GM21360 (cell line): ENCODE results near the gene LRRC14B.
"Not testable (repeated sequence)": the region's sequence is repeated elsewhere in the genome, so short reads cannot be mapped to it uniquely, and the experiment has no call there.

Experiments used
- ATAC-seq: cut with Tn5 transposase; IDR thresholded peaks from one replicate; pipeline ENCODE4 v1.9.1; 2021; ENCODE audit warnings: mild to moderate bottlenecking, moderate library complexity; ENCODE audit not compliant: unreplicated experiment

LRRC14B gene

DNA sequence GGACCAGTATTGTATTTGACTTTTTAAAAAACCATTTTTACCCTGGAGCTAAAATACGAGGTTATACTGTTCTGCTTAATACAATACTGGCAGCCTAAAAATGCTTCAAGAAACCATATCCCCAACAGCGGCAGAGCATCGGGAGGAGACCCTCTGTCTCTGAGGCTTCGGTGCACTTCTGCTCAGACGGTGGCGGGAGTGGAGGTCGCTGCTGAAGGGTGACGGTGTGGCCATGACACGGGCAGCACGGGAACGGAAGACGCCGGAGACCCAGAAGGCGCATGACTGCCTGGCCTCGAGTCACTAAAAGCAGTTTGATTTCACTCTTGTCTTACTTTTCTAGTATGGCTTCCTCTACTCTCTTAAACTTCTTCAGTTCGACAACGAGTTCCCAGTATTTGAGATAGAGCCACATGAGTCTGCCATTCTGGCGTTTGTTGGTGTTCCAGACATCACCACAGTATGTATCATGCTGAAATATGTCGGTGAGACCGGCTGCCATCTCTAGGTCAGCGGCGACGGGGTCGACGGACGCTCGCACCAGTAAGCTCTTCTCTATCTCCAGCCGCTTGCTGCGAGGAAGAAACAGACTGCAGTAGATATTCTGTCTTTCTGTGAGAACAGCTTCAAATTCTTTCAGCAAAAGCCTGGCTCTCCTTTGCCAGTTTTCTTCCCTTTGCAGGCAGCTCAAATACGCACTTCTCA, 13.8 kb downstream of the LRRC14B start:
- ATAC-seq: no peak

- no peak for ATAC-seq
These were observed 15.1 kb downstream of the LRRC14B start for GRCh38 chr5:206406-206805.

DNA sequence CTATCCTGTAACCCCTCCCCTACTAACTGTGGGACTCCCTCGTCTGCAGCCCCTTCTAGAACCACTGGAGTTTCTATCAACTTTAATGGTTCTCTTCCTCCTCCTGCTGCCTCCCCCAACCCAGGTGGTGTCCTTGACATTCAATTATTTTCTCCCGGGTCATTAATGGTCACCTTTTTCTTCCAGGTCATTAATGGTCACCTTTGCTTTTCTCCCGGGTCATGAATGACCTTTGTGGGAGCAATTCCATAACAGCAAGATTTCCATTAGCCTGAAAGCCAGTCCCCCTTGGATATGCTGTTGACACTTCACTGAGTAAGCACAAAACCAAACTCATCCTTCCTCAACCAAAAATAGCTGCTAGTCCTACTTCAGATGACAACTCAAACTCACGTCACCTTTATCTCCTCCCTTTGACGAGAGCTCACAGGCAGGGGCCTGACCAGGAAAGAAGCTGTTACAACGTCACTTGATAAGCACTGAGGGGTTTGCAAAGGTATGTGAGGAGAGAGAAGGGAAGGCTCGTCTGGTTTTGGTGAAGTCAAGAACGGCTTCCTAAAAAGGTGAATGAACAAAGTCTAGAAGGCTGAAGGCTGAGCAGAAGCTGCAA, 15.7 kb downstream of the LRRC14B start:
- ATAC-seq: no peak

DNA sequence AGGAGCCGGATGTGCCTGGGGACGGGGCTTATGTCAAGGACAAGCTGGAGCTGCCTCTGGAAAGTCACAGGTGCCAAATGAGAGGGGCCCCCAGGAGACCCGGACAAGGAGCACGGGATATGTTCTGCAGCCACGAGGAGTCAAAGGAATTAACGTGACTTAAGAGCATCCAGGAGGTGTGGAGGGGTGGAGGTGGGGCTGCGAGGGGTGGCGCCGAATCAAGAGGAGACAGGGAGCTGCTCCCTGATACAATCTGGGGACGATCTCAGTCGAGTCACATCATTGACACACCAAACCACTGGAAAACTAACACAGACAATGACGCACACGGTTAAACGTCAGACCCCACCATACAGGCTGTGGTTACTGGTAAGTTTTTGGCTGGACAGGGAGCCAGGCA, 16.3 kb downstream of the LRRC14B start:
- ATAC-seq: no peak

- no peak for ATAC-seq
These were observed 17.3 kb downstream of the LRRC14B start for GRCh38 chr5:208449-209114.

GRCh38 chr5:213803-214395, 22.6 kb downstream of the LRRC14B start:
- no peak for ATAC-seq

- ATAC-seq: not testable (repeated sequence)
These were observed 24.0 kb downstream of the LRRC14B start for GRCh38 chr5:215256-215655.

GRCh38 chr5:216076-216475, 24.8 kb downstream of the LRRC14B start:
- ATAC-seq: not testable (repeated sequence)

- ATAC-seq: peak; percentile 69
These were observed 26.5 kb downstream of the LRRC14B start, which contains the start of the genes CCDC127 and SDHA for GRCh38 chr5:217494-218456. Gene CCDC127, minus strand, starts transcription at chr5:218153. Its CDS starts 1,304 bp downstream, at chr5:216849. Gene SDHA, plus strand, starts transcription at chr5:218320. Its CDS starts 36 bp downstream, at chr5:218356.

DNA sequence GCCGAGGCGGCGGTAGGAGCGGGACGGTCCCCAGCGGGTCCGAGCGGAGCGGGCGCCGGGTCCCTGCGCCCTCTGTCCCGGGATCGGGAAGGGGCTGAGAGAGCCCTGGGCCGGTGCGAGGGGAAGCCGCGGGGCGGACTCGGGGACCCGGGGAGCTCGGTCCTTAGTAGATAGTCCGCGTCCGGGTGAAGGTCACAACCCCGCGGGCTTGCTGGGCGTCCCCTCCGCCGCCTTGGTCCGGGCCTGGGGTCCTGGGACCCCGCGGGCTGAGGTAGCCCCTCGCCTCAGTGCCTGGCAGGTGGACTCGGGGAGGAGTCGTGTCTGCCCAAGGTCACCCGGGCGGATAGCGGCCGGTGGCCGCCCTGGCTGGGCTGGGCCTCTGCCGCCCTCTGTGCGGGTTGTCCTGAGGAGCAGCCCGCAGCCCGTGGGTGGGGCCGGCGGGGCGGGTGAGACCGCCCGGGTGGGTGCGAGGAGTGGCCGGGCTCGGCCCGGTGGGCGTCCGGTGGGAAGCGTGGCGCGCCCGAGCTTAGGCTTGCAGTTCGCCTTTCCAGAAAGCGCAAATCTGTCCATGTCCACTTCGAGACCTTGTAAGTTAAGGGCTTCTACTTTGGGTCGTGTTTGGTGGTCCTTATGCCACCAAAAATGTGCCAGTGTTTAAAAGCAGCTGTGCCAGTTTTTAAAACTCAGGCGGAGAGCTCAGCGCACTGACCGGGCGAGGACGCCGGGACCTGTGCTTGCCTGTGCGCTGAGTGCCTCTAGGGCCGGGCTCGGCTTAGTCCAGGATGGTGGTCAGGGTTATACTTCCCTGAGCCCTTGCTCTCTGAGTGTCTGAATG, 27.4 kb downstream of the LRRC14B start:
- ATAC-seq: peak; percentile 18

- ATAC-seq: no peak
These were observed 28.2 kb downstream of the LRRC14B start for GRCh38 chr5:219460-219863.

- ATAC-seq: no peak
These were observed 28.7 kb downstream of the LRRC14B start for GRCh38 chr5:219991-220390.

GRCh38 chr5:222951-223715, 31.8 kb downstream of the LRRC14B start:
- not testable (repeated sequence) for ATAC-seq

DNA sequence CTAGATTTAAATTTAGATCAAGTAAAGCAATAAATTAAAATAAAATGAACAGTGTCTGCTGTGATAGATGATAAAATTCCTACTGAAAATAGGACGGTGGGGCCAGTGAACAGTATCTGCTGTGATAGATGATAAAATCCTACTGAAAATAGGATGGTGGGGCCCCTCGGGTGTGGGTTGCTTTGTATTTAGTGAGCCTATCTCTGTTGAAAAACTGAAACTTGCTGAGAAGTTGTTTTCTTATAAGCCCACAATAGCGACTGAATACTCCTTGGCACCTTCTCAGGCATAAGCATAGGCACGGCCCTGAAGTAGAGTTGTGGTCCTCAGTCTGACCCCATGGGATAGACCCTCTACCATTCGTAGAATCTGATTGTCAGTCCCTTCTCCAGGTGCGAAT, 32.5 kb downstream of the LRRC14B start:
- ATAC-seq: no peak

- no peak for ATAC-seq
These were observed 34.0 kb downstream of the LRRC14B start for GRCh38 chr5:225334-225733.

DNA sequence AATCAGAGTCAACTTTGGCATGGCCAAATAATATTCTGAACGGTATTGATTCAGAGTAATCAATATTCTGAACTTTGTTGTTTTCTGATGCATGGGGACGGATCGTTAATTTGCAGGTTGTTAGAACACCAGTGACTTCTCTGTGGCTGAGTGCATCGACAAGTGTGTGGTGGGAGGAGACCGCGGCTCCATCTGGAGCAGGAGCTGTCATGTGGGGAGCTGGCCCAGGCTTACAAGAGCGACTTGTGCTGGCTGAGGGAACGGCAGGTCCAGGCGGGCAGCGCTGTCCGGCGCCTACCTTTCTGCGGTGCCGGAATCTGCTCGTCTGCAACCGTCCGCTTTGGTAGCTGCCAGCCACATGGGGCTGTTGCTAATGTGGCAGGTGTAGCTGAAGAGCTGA, 36.1 kb downstream of the LRRC14B start:
- not testable (repeated sequence) for ATAC-seq

GRCh38 chr5:228886-229285, 37.6 kb downstream of the LRRC14B start:
- ATAC-seq: no peak

GRCh38 chr5:230711-231110, 39.4 kb downstream of the LRRC14B start:
- no peak for ATAC-seq

GRCh38 chr5:231661-232060, 40.4 kb downstream of the LRRC14B start:
- no peak for ATAC-seq
